GM21576 (cell line): ENCODE results near the gene DVL1.

Experiments used
- ATAC-seq: cut with Tn5 transposase; IDR thresholded peaks from one replicate; pipeline ENCODE4 v1.9.1; 2021; ENCODE audit warnings: mild to moderate bottlenecking, moderate library complexity; ENCODE audit not compliant: unreplicated experiment

DVL1 gene

GRCh38 chr1:1356796-1357401, 7.7 kb upstream of the DVL1 start:
- no peak for ATAC-seq

- ATAC-seq, result no peak
Observed at GRCh38 chr1:1356166-1356795, 7.1 kb upstream of the DVL1 start.

- no peak for ATAC-seq
Observed at GRCh38 chr1:1355416-1355815, 6.2 kb upstream of the DVL1 start.

- no peak for ATAC-seq
Observed at GRCh38 chr1:1354271-1355247, 5.3 kb upstream of the DVL1 start.

- no peak for ATAC-seq
Observed at GRCh38 chr1:1353389-1354151, 4.4 kb upstream of the DVL1 start.

- no peak for ATAC-seq
Observed at GRCh38 chr1:1352786-1353388, 3.7 kb upstream of the DVL1 start.

- ATAC-seq, result no peak
Observed at GRCh38 chr1:1351511-1352427, 2.6 kb upstream of the DVL1 start.

GRCh38 chr1:1348420-1349255, 580 bp downstream of the DVL1 start:
- peak; percentile 31 for ATAC-seq

GRCh38 chr1:1347663-1348419, 1.4 kb downstream of the DVL1 start:
- ATAC-seq, result no peak

GRCh38 chr1:1347026-1347595, 2.1 kb downstream of the DVL1 start:
- ATAC-seq, result no peak

- no peak for ATAC-seq
Observed at GRCh38 chr1:1346501-1346890, 2.7 kb downstream of the DVL1 start.

- ATAC-seq, result no peak
Observed at GRCh38 chr1:1345860-1346500, 3.2 kb downstream of the DVL1 start.

GRCh38 chr1:1345384-1345783, 3.8 kb downstream of the DVL1 start:
- ATAC-seq, result no peak

GRCh38 chr1:1344655-1345361, 4.4 kb downstream of the DVL1 start:
- no peak for ATAC-seq

GRCh38 chr1:1343811-1344421, 5.3 kb downstream of the DVL1 start:
- ATAC-seq, result no peak

- ATAC-seq, result no peak
Observed at GRCh38 chr1:1342584-1343115, 6.6 kb downstream of the DVL1 start.
